HG02642 (cell line): ENCODE measurements around the gene SUGP1.

ENCODE experiments used
- ATAC-seq: cut with Tn5 transposase; IDR thresholded peaks from one replicate; pipeline ENCODE4 v1.9.1; 2021; ENCODE audit warnings: mild to moderate bottlenecking; ENCODE audit not compliant: unreplicated experiment, poor library complexity

Gene SUGP1

GRCh38 chr19:19342086-19343015, 22.0 kb upstream of the SUGP1 start:
- no peak for ATAC-seq

- no peak for ATAC-seq
Observed at GRCh38 chr19:19341026-19341425, 20.7 kb upstream of the SUGP1 start.

GRCh38 chr19:19338082-19338481, 17.8 kb upstream of the SUGP1 start:
- no peak for ATAC-seq

GRCh38 chr19:19337120-19337519, 16.8 kb upstream of the SUGP1 start:
- ATAC-seq: no peak

- no peak for ATAC-seq
Observed at GRCh38 chr19:19336597-19336996, 16.3 kb upstream of the SUGP1 start.

DNA sequence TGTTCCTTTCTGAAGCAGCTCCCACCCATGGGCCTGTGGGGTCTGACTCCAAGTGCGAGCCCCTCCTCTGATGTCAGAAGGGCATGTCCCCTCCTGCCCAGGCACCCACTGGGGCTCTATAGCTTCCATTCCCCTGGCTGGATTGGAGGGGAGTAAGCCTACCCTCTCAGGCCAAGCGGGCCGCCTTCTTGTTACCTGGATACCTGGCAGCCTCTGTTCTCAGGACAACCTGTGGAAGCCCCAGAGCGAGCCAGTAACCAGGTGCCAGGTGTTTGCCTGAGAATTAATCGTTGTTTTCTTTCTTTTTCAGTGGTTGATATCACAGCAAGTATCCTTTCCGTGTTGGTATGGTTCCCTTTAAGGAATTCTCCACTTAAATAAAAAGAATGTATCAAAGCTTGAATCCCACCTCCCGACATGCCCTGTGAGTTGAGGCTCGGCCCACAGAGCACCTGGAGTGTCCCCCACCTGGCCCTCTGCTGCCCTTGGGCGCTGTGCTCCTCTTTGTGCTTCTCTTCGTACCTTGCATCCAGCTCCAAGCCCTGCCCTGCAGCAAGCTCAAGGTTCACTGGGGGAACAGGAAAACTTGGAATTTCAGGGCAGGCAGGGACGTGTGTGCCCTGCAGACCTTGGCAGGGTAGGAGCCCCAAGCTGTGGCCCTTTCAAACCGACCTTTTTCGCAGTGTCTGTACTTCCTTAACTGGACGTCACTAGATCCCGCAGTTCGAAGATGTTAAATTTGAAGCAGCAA, 15.3 kb upstream of the SUGP1 start:
- ATAC-seq: no peak

- ATAC-seq: no peak
Observed at GRCh38 chr19:19334989-19335344, 14.7 kb upstream of the SUGP1 start.

DNA sequence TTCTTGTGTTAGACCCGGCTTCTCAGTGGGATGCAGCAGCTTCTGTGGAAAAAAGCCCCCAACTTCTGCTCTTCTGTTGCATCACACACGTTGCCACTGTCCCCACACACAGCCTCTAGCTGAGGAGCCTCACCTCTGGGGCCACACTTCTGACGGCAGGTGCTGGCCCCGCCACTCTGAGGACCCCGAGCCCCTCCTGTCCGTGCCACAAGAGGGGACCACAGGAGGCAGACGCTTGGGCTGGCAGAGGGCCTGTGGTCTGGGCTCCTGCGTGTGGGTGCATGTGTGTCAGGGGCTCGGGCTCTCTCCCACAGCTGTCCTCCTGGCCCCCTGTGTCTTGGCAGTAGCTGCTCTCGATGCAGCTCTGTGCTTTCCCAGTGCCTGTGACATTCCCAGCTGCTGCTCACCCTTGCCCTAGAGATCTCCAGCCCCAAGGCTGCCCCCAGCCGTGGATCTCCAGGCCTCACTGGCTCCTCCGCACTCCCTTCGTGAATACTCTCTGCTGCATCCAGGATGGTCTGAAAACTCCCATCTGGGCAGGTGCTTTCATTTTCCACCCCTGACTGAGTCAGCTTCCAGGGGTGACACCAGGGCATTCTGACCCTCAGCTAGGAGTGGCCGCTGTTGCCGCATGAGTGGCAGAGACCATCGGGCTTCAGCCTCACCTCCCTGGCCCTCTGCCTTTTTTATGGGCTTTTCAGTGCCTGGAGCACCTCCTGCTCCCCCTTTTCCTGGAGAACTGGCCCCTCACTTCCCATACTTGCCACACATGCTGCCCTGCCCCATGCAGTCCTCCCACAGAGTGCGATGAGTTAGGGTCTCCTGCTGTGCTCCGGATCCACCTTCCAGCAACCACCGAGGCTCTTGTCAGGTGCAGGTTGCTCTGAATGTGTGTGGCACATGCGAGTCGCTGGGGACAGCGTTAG, 14.0 kb upstream of the SUGP1 start:
- no peak for ATAC-seq

- no peak for ATAC-seq
Observed at GRCh38 chr19:19329126-19329525, 8.8 kb upstream of the SUGP1 start.

DNA sequence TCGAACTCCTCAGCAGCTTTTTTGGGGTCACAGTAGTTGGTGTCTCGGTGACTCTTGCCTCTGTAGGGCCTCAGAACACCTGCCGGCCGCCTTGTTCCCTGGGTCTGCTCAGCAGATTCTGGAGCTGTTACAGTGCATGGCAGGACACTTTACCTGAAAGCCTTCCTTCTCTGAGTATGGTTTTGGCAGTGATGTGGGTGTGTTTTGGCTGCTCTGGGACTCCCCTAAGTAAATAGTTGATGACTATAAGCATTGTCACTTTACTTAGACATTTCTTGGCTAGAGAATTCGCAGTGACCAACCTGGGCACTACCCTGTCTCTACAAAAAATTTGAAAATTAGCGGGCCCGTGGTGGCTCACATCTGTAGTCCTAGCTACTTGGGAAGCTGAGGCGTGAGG, 7.4 kb upstream of the SUGP1 start:
- no peak for ATAC-seq

DNA sequence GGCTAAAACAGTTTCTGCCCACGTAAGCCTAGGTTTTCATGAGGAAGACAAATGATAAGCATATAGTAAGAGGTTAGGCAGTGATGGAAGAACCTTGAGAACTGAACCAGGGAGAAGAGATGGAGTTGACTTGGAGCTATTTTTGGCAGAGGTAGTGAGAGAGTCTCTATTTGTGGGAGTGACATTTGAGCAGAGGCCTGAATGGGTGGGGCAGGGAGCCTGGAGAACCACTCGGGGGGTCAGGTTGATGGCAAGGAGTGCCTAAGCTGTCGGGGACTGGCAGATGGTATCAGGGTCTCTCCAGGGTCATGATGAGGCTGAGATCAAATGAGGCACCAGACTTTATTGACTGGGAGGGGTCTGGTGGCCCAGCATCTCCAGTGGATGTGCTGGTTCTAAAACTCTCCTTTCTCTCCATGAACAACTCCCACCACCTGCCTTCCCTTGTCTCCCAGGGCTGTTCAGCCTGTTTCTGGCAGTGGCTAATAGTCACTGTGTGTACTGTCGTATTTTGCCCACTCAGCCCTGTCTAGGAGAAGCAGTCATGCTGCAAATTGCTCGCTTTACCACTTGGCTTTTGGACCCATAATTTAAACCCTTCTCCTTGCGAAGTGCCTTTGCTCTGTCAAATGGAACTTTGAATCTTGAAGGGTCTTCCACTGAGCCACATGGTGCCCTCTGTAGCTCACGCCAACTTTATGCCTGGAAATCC, 3.9 kb upstream of the SUGP1 start:
- no peak for ATAC-seq

GRCh38 chr19:19321141-19321577, 850 bp upstream of the SUGP1 start:
- no peak for ATAC-seq

- ATAC-seq: no peak
Observed at GRCh38 chr19:19319732-19320360, 463 bp downstream of the SUGP1 start.

- ATAC-seq: no peak
Observed at GRCh38 chr19:19316082-19316481, 4.2 kb downstream of the SUGP1 start.

DNA sequence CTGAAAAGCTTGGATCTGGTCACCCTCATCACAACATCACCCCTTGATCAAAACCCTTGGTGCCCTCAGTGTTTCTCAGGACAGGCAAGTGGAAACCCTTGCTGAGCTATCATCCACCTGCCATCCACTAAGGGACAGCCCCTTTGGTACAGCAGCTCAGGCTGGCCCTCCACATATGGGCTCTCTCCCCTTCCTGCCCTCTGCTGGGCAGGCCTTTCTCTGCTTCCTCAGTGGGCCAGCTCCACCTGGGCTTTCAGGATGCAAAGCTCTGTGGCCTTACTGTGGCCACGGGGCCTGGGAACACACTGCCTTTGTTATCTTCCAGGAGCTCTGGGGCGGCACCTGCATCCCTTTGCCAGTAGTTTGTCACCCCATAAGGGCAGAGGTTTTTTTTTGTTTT, 4.9 kb downstream of the SUGP1 start:
- ATAC-seq: no peak

DNA sequence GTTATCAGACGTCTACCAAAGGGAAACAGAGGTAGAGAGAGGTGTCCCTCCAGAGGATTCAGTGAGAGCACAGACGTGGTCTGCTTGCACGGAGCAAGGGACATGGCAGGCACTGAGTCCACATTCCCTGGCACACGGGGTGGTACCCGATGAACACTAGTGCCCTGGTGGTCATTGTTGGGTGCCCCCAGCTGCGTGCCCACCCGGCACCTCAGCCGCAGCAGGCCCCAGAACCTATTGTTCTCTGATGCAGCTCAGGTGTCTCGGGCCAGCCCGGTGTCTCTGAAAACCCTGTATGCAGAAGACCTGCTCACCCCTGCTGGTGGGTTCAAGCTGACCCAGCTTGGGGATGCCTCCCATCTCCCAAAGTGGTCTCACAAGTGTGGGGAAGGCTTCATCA, 11.9 kb downstream of the SUGP1 start:
- no peak for ATAC-seq

- no peak for ATAC-seq
Observed at GRCh38 chr19:19306191-19306590, 14.1 kb downstream of the SUGP1 start.

DNA sequence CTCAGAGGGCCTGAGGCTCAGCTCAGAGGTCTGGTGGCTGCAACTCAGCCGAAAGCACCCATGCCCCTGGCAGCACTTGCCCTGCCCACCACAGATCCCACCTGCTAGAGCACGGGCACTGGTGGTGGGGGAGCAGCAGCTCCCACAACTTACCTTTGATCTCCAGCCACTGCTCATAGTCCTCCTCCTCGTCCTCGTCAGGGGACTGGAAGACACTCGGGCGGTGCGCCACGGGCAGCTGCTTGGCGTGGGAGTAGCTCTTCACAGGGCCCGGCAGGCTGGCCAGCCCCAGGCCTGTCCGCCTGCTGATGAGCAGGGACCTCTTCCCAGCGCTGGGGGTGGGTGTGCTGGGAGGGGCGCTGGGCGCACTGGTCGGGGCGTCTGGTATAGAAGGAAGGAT, 14.6 kb downstream of the SUGP1 start:
- ATAC-seq: no peak

DNA sequence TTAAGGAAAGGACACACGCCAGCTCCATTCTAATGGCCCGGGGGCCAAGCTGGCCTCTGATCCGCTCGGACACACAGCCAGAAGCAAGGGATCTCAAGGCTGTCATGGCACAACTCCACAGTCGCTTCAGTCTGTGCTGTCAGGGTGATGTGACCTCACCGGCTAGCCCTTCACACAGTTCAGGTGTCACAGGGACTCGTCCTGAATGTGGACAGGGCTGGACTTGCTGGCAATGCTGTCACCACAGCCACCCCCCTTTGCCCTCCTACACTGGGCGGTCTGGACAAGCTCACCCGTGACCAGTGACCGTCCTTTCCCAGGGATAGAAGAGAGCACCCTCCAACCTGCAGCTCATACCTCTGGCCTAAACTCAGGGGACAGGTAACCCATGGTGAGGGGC, 15.2 kb downstream of the SUGP1 start:
- no peak for ATAC-seq
